Uterus (tissue), 4 donors: ENCODE results near the gene AGPAT1. TPM values are rescaled to one million over a fixed set of nuclear protein-coding genes. Genes with fewer than 3 reads are reported as not detected.
"Not testable (repeated sequence)": the region's sequence is repeated elsewhere in the genome, so short reads cannot be mapped to it uniquely, and the experiment has no call there.

Source experiments
- DNase-seq, 2 donors: peaks; one replicate each; pipeline ENCODE4 v3.0.0-alpha.2; 2019 to 2020
- H3K27ac ChIP-seq, 2 donors: fragments of 200-600 bp; sonication (generic); 1 replicate in 1 of 2; 2 replicates in 1 of 2; pipeline ENCODE4 v1.5.1; 2016 to 2018
- H3K27me3 ChIP-seq, 2 donors: fragments of 200-600 bp; sonication (generic); one replicate each; pipeline ENCODE4 v1.5.1; 2018 to 2019; ENCODE audit warnings: control low read depth in 1 of 2
- H3K36me3 ChIP-seq, 2 donors: fragments of 200-600 bp; sonication (generic); one replicate each; pipeline ENCODE4 v1.5.1; 2019; ENCODE audit warnings: control low read depth in 1 of 2
- H3K4me1 ChIP-seq, 2 donors: fragments of 200-600 bp; sonication (generic); one replicate each; pipeline ENCODE4 v1.5.1; 2018 to 2019; ENCODE audit warnings: control low read depth in 1 of 2
- H3K4me3 ChIP-seq, 2 donors: fragments of 200-600 bp; sonication (generic); 1 replicate in 1 of 2; 2 replicates in 1 of 2; pipeline ENCODE4 v1.5.1; 2018 to 2019; ENCODE audit warnings: mild to moderate bottlenecking in 1 of 2
- H3K9me3 ChIP-seq, 2 donors: fragments of 200-600 bp; sonication (generic); one replicate each; pipeline ENCODE4 v1.5.1; 2019; ENCODE audit warnings: control low read depth in 1 of 2
- CTCF ChIP-seq, 4 experiments: fragments of 200-600 bp in 2 of 4; fragments of 450-650 bp in 2 of 4; sonication (generic) in 2 of 4; IDR thresholded peaks; one replicate each; pipeline ENCODE4 v1.5.1; 2016 to 2019; ENCODE audit warnings: antibody characterized with exemption in 4 of 4, mild to moderate bottlenecking in 2 of 4, moderate library complexity in 1 of 4
- POLR2A ChIP-seq, 2 donors: fragments of 450-650 bp; IDR thresholded peaks; one replicate each; pipeline ENCODE4 v1.6.1; 2016; ENCODE audit warnings: antibody characterized with exemption in 2 of 2, mild to moderate bottlenecking in 1 of 2, moderate library complexity in 1 of 2
- intact Hi-C: fragments of 100-400 bp; cut with DNase I; formaldehyde crosslinking; loops from one replicate; pipeline ENCODE4 v1.15.1; 2023; ENCODE audit warnings: low total_unique reads
- total RNA-seq, 4 donors: library from RNA; depleted of rRNA in 3 of 4; stranded (reverse); fragments of >200 nt in 3 of 4; gene quantifications; one replicate each; pipeline versions ENCODE4 v1.1.0 to v1.2.4, GENCODE V29; 2014 to 2023
- donor health status: DM: yes; HTN: yes; CAD: no.

The AGPAT1 gene
- total RNA-seq, 4 donors from 2014 or later = 14.2 to 71.2 (median 37.7) TPM

- Histone ChIP-seq H3K4me3 (no peak overlapping the region), H3K27me3 (no peaks in the 10 kb centered on the region), H3K36me3 (no peaks in the 10 kb centered on the region), H3K9me3 (no peaks in the 10 kb centered on the region), H3K4me1 (peaks cover 5 to 9% of the 10 kb centered on the region in 2 donors), H3K27ac (no peak overlapping the region)
- DNase-seq = no peak
- intact Hi-C loops = no loop called here
- TF ChIP-seq CTCF (IDR thresholded peaks at IDR 0.05) = no peak
- TF ChIP-seq POLR2A (IDR thresholded peaks at IDR 0.05) = no peak
Observed at GRCh38 chr6:32148289-32149091, 27.4 kb downstream of the AGPAT1 start.

GRCh38 chr6:32147401-32148132 lies 28.3 kb downstream of the AGPAT1 start:
- H3K27me3 ChIP-seq = no peaks in the 10 kb centered on the region
- no peak overlapping the region for H3K27ac ChIP-seq
- no peak overlapping the region for H3K4me3 ChIP-seq
- no peaks in the 10 kb centered on the region for H3K36me3 ChIP-seq
- TF ChIP-seq POLR2A (IDR thresholded peaks at IDR 0.05) (no peak), CTCF (IDR thresholded peaks at IDR 0.05) (no peak)
- intact Hi-C loops = no loop called here
- no peak for DNase-seq
- H3K4me1 ChIP-seq = peaks cover 4 to 6% of the 10 kb centered on the region in 2 donors
- H3K9me3 ChIP-seq = no peaks in the 10 kb centered on the region

- H3K27me3 ChIP-seq = no peaks in the 10 kb centered on the region
- TF ChIP-seq POLR2A (IDR thresholded peaks at IDR 0.05) (no peak), CTCF (IDR thresholded peaks at IDR 0.05) (no peak)
- H3K27ac ChIP-seq = no peak overlapping the region
- no peaks in the 10 kb centered on the region for H3K4me1 ChIP-seq
- DNase-seq = no peak
- no peaks in the 10 kb centered on the region for H3K9me3 ChIP-seq
- no peaks in the 10 kb centered on the region for H3K36me3 ChIP-seq
- intact Hi-C loops = no loop called here
- no peak overlapping the region for H3K4me3 ChIP-seq
Observed at GRCh38 chr6:32146687-32147086, 29.2 kb downstream of the AGPAT1 start.

- intact Hi-C loops = no loop called here
- Histone ChIP-seq H3K36me3 (no peaks in the 10 kb centered on the region), H3K9me3 (no peaks in the 10 kb centered on the region), H3K4me3 (no peak overlapping the region), H3K27me3 (no peaks in the 10 kb centered on the region), H3K27ac (no peak overlapping the region), H3K4me1 (no peaks in the 10 kb centered on the region)
- no peak for DNase-seq
- TF ChIP-seq POLR2A (IDR thresholded peaks at IDR 0.05) (no peak), CTCF (IDR thresholded peaks at IDR 0.05) (no peak)
Observed at GRCh38 chr6:32146287-32146686, 29.6 kb downstream of the AGPAT1 start.

GRCh38 chr6:32144238-32144637 lies 31.6 kb downstream of the AGPAT1 start:
- DNase-seq, H3K9me3 ChIP-seq, H3K27me3 ChIP-seq, H3K36me3 ChIP-seq, H3K4me3 ChIP-seq, intact Hi-C loops, H3K27ac ChIP-seq, H3K4me1 ChIP-seq: not testable (repeated sequence)
